ENCODE data around the gene DUSP16.

- TF ChIP-seq CTCF (IDR thresholded peaks at IDR 0.05) = no peak
- no peak for TF ChIP-seq POLR2A (IDR thresholded peaks at IDR 0.05)
These were observed 56.2 kb downstream of the DUSP16 start for GRCh38 chr12:12506496-12506890.

All from lower leg skin (tissue), 3 donors.